Memory B cell (primary cell): ENCODE measurements around the gene ADGRF3.
A peak's percentile ranks its signal among the peaks of the same experiment; 100 is the strongest.
"Not testable (repeated sequence)": the region's sequence is repeated elsewhere in the genome, so short reads cannot be mapped to it uniquely, and the experiment has no call there.

Source experiments
- ATAC-seq: fragments of 150-1000 bp; cut with Tn5 transposase; 2 replicates; pipeline ENCODE4 v1.10.0; 2021; ENCODE audit warnings: low read depth, mild to moderate bottlenecking, moderate library complexity
- DNase-seq, 2 donors: peaks; one replicate each; pipeline ENCODE4 v3.0.0; 2022; ENCODE audit warnings: low spot score in 2 of 2
- H3K27ac Mint-ChIP-seq: one replicate; pipeline ENCODE4 v1.8.0; 2022; ENCODE audit warnings: mild to moderate bottlenecking, moderate library complexity, mixed read lengths
- H3K27me3 Mint-ChIP-seq: one replicate; pipeline ENCODE4 v1.8.0; 2022; ENCODE audit warnings: mixed read lengths
- H3K36me3 Mint-ChIP-seq: one replicate; pipeline ENCODE4 v1.8.0; 2022; ENCODE audit warnings: mild to moderate bottlenecking, mixed read lengths
- H3K4me1 Mint-ChIP-seq: one replicate; pipeline ENCODE4 v1.8.0; 2022; ENCODE audit warnings: mixed read lengths
- H3K4me3 Mint-ChIP-seq: one replicate; pipeline ENCODE4 v1.8.0; 2022; ENCODE audit warnings: mild to moderate bottlenecking, moderate library complexity, mixed read lengths
- H3K9me3 Mint-ChIP-seq: one replicate; pipeline ENCODE4 v1.8.0; 2022; ENCODE audit warnings: mixed read lengths

Gene ADGRF3

GRCh38 chr2:26268670-26269385 lies 77.8 kb downstream of the ADGRF3 start:
- Mint-ChIP-seq H3K4me1 (peaks cover 13% of the 10 kb centered on the region), H3K27ac (peak overlapping the region; percentile 60), H3K36me3 (peaks cover 15% of the 10 kb centered on the region)
- H3K9me3 Mint-ChIP-seq, H3K27me3 Mint-ChIP-seq, H3K4me3 Mint-ChIP-seq, DNase-seq, ATAC-seq: not testable (repeated sequence)

GRCh38 chr2:26268213-26268612 lies 78.4 kb downstream of the ADGRF3 start:
- DNase-seq (no peak), ATAC-seq (no peak)
- H3K27ac Mint-ChIP-seq = peak overlapping the region; percentile 60
- no peaks in the 10 kb centered on the region for H3K9me3 Mint-ChIP-seq
- no peaks in the 10 kb centered on the region for H3K27me3 Mint-ChIP-seq
- H3K36me3 Mint-ChIP-seq = peaks cover 16% of the 10 kb centered on the region
- no peak overlapping the region for H3K4me3 Mint-ChIP-seq
- peaks cover 10% of the 10 kb centered on the region for H3K4me1 Mint-ChIP-seq

- DNase-seq, H3K27ac Mint-ChIP-seq, H3K4me1 Mint-ChIP-seq, H3K9me3 Mint-ChIP-seq, H3K27me3 Mint-ChIP-seq, H3K4me3 Mint-ChIP-seq, ATAC-seq: not testable (repeated sequence)
- H3K36me3 Mint-ChIP-seq = peaks cover 14% of the 10 kb centered on the region
Observed at GRCh38 chr2:26258836-26259235, 87.8 kb downstream of the ADGRF3 start.
